Heart left ventricle (tissue), 13 donors: ENCODE data around the gene ZFAND3.

ENCODE experiments used
- CTCF ChIP-seq, 12 donors: fragments of 200-600 bp; sonication (generic) in 4 of 12; IDR thresholded peaks; one replicate each; pipeline versions ENCODE4 v1.5.0 to v1.8.0; 2018 to 2022; ENCODE audit warnings: antibody characterized with exemption in 12 of 12, mild to moderate bottlenecking in 5 of 12
- POLR2A ChIP-seq, 2 donors: fragments of 450-650 bp; IDR thresholded peaks; one replicate each; pipeline ENCODE4 v1.6.1; 2017; ENCODE audit warnings: antibody characterized with exemption in 2 of 2, mild to moderate bottlenecking in 2 of 2, moderate library complexity in 2 of 2
- donor health status: ischemic (EF 13 %, LVEDD 7.1; RV severe dilation, severe dysfunction).
- donor health status: DM: no; HTN: yes; CAD: no.
- donor health status: DM: no; HTN: no; CAD: no.
- donor health status: ischemic (EF 25% LVEDD 6.9; RV normal size, moderate dysfunction).
- donor health status: ischemic (EF 25% LVEDD 5.7; RV mildly dilated, moderate dysfunction).
- donor health status: ischemic (EF 35%, LVEDD 5.7; RV mildly dilated, moderate dysfunction).
- donor health status: nonischemic (EF 11% LVEDD 7.7; RV severe dilation, severe dysfunction).
- donor health status: DM: yes; HTN: yes; CAD: no.
- donor health status: PGD.
- donor health status: ischemic (EF 29% LVEDD 5.4; RV normal size, mild dysfunction).
- donor health status: nonischemic (EF 23%, LVEDD 6.1; RV moderate dilation, normal function).

- TF ChIP-seq CTCF (IDR thresholded peaks at IDR 0.05), result no peak
- TF ChIP-seq POLR2A (IDR thresholded peaks at IDR 0.05), result no peak
These were observed 168.0 kb downstream of the ZFAND3 start for GRCh38 chr6:37987559-37987958.
